Gastroesophageal sphincter (tissue), 4 donors: ENCODE measurements around the gene NRL. TPM values are rescaled to one million over a fixed set of nuclear protein-coding genes. Genes with fewer than 3 reads are reported as not detected.
A peak's percentile ranks its signal among the peaks of the same experiment; 100 is the strongest.

Source experiments
- ATAC-seq: fragments of 150-250 bp; one replicate; pipeline ENCODE4 v1.9.1; 2016; ENCODE audit warnings: mild to moderate bottlenecking, moderate library complexity
- H3K27ac ChIP-seq, 4 donors: fragments of 200-600 bp; sonication (generic) in 3 of 4; 1 replicate in 3 of 4; 2 replicates in 1 of 4; pipeline ENCODE4 v1.5.1; 2016 to 2019
- H3K27me3 ChIP-seq: fragments of 200-600 bp; sonication (generic); one replicate; pipeline ENCODE4 v1.5.1; 2019
- H3K36me3 ChIP-seq, 2 donors: fragments of 200-600 bp; sonication (generic); one replicate each; pipeline ENCODE4 v1.5.1; 2019; ENCODE audit warnings: control low read depth in 1 of 2
- H3K4me1 ChIP-seq, 3 donors: fragments of 200-600 bp; sonication (generic); 1 replicate in 2 of 3; 2 replicates in 1 of 3; pipeline ENCODE4 v1.5.1; 2016 to 2019; ENCODE audit warnings: control low read depth in 2 of 3
- H3K4me3 ChIP-seq, 2 donors: fragments of 200-600 bp; sonication (generic); one replicate each; pipeline ENCODE4 v1.5.1; 2019; ENCODE audit warnings: mild to moderate bottlenecking in 1 of 2, moderate library complexity in 1 of 2
- H3K9me3 ChIP-seq, 3 donors: fragments of 200-600 bp; sonication (generic); one replicate each; pipeline ENCODE4 v1.5.1; 2017 to 2019; ENCODE audit warnings: control low read depth in 2 of 3
- CTCF ChIP-seq, 4 experiments: fragments of 200-600 bp in 2 of 4; fragments of 450-650 bp in 2 of 4; sonication (generic) in 1 of 4; IDR thresholded peaks; one replicate each; pipeline ENCODE4 v1.5.1; 2017 to 2019; ENCODE audit warnings: antibody characterized with exemption in 4 of 4, mild to moderate bottlenecking in 2 of 4, moderate library complexity in 2 of 4
- EP300 ChIP-seq: sonication (generic); formaldehyde crosslinking; IDR thresholded peaks from one replicate; pipeline ENCODE4 v1.6.1; 2017; ENCODE audit warnings: antibody characterized with exemption, mild to moderate bottlenecking
- POLR2A ChIP-seq, 2 donors: fragments of 450-650 bp; IDR thresholded peaks; one replicate each; pipeline ENCODE4 v1.6.1; 2017; ENCODE audit warnings: antibody characterized with exemption in 2 of 2, mild to moderate bottlenecking in 2 of 2, moderate library complexity in 1 of 2
- POLR2AphosphoS5 ChIP-seq: sonication (generic); formaldehyde crosslinking; IDR thresholded peaks from one replicate; pipeline ENCODE4 v1.6.1; 2017; ENCODE audit warnings: antibody characterized with exemption
- WGBS, 2 donors: methylation state at CpG; one replicate each; pipeline ENCODE4 v1.1.5; 2018; ENCODE audit warnings: low coverage in 1 of 2; 5-methylcytosine and 5-hydroxymethylcytosine counted together
- total RNA-seq, 4 donors: library from RNA; depleted of rRNA; stranded (reverse); fragments of >200 nt; gene quantifications; one replicate each; pipeline ENCODE4 v1.1.0, GENCODE V29; 2016

The NRL gene
- total RNA-seq = 10 to 100 TPM in 1 of 4 donors, 1 to 10 TPM in 1, under 1 TPM in 1, not detected in 1; 0.81 to 10.4 (median 5.0) TPM

GRCh38 chr14:24114532-24115421 lies at the start of gene NRL, which contains the start of gene DCAF11:
Gene NRL (minus strand): TSS chr14:24114949. CDS start chr14:24082848, 32,101 bp downstream.
Gene DCAF11 (plus strand): TSS chr14:24114777. CDS start chr14:24115595, 818 bp downstream.
- H3K9me3 ChIP-seq = no peaks in the 10 kb centered on the region
- H3K27me3 ChIP-seq = no peaks in the 10 kb centered on the region
- peak within 1 kb of the TSS; percentile 62 to 63 for H3K4me3 ChIP-seq
- peak within 1 kb of the TSS; percentile 89 to 100 (median 98) for H3K27ac ChIP-seq
- peak; percentile 95 for ATAC-seq
- peaks cover 0 to 29% (median 10%) of the 10 kb centered on the region in 3 donors for H3K4me1 ChIP-seq
- H3K36me3 ChIP-seq = peaks cover 0 to 30% of the 10 kb centered on the region in 2 donors
- WGBS, 2 donors = 0 to 4% methylated on average over 4 to 8 of the region's 65 CpGs
- TF ChIP-seq POLR2A (IDR thresholded peaks at IDR 0.05) (peak in 1 of 2 donors; percentile 13), POLR2AphosphoS5 (peak; percentile 89), CTCF (IDR thresholded peaks at IDR 0.05) (peak in 1 of 4 experiments; percentile 29), EP300 (peak; percentile 24)

DNA sequence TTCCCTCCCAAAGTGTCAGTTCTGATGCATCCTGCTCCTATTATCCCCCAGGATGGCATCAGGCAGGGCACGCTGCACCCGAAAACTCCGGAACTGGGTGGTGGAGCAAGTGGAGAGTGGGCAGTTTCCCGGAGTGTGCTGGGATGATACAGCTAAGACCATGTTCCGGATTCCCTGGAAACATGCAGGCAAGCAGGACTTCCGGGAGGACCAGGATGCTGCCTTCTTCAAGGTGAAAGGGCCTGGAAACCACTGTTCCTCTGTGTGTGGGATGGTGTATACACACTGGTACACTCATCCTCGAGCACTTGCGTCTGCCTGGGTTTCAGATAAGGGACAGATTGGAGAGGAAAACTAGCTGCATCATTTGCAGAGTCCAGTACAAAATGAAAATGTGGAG lies 47.3 kb upstream of the NRL start:
- Histone ChIP-seq H3K36me3 (peaks cover 0 to 76% of the 10 kb centered on the region in 2 donors), H3K9me3 (no peaks in the 10 kb centered on the region), H3K27ac (peak overlapping the region; percentile 81 to 92 (median 91)), H3K4me1 (peaks cover 0 to 50% (median 24%) of the 10 kb centered on the region in 3 donors), H3K4me3 (peak overlapping the region; percentile 67 to 71), H3K27me3 (no peaks in the 10 kb centered on the region)
- no peak for ATAC-seq
- WGBS, 2 donors = 29% methylated on average over 6 of the region's 8 CpGs; no CpG with 5 or more reads in 1 of the 2 donors
- no peak for TF ChIP-seq POLR2A (IDR thresholded peaks at IDR 0.05)
- TF ChIP-seq CTCF (IDR thresholded peaks at IDR 0.05) = no peak
- TF ChIP-seq EP300 = no peak
- TF ChIP-seq POLR2AphosphoS5 = no peak

- peak within 1 kb of the TSS; percentile 67 to 71 for H3K4me3 ChIP-seq
- peak within 1 kb of the TSS; percentile 81 to 92 (median 91) for H3K27ac ChIP-seq
- no peaks in the 10 kb centered on the region for H3K27me3 ChIP-seq
- 2 to 20% methylated on average over 1 to 7 of the region's 12 CpGs for WGBS, 2 donors
- no peaks in the 10 kb centered on the region for H3K9me3 ChIP-seq
- ATAC-seq = peak; percentile 94
- peaks cover 0 to 76% of the 10 kb centered on the region in 2 donors for H3K36me3 ChIP-seq
- peaks cover 0 to 50% (median 24%) of the 10 kb centered on the region in 3 donors for H3K4me1 ChIP-seq
- peak in 3 of 4 experiments; percentile 92 to 99 (median 97) for TF ChIP-seq CTCF (IDR thresholded peaks at IDR 0.05)
- peak; percentile 97 for TF ChIP-seq POLR2AphosphoS5
- TF ChIP-seq POLR2A (IDR thresholded peaks at IDR 0.05) = peak; percentile 32 to 40
- TF ChIP-seq EP300 = no peak
Measured at GRCh38 chr14:24160850-24161804, 46.4 kb upstream of the NRL start, which contains the start of gene IRF9. Gene IRF9 (plus strand): TSS chr14:24161265. CDS start chr14:24162145, 880 bp downstream.

DNA sequence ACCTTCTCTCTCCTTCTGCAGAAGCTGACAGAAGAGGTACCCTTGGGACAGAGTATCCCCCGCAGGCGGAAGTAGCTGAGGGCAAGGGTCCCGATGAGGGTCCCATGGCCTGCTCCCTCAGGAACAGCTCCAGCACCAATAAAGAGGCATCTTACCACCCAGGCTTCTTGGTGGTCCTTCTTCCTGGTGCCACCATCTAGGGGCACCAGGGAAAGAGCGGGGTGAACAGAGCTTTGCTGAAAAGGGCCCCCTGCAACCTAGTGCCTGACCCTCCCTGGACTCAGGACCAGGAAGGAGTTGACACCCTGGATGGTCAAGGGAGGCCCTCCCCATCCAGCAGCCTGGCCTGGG lies 45.7 kb upstream of the NRL start:
- Histone ChIP-seq H3K4me3 (no peak overlapping the region), H3K4me1 (peaks cover 0 to 50% (median 24%) of the 10 kb centered on the region in 3 donors), H3K36me3 (peaks cover 0 to 76% of the 10 kb centered on the region in 2 donors), H3K27ac (peak overlapping the region; percentile 13 to 92 (median 91)), H3K9me3 (no peaks in the 10 kb centered on the region), H3K27me3 (no peaks in the 10 kb centered on the region)
- TF ChIP-seq CTCF (IDR thresholded peaks at IDR 0.05) (no peak), POLR2AphosphoS5 (no peak), EP300 (no peak), POLR2A (IDR thresholded peaks at IDR 0.05) (no peak)
- no peak for ATAC-seq
- WGBS, 2 donors = 100% methylated on average over 1 of the region's 4 CpGs; no CpG with 5 or more reads in 1 of the 2 donors
